Suppressor macrophage (primary cell): Measurements from ENCODE around the gene RAB44.
"Not testable (repeated sequence)": the region's sequence is repeated elsewhere in the genome, so short reads cannot be mapped to it uniquely, and the experiment has no call there.

Experiments used
- DNase-seq, 4 experiments: peaks; one replicate each; pipeline ENCODE4 v3.0.0-alpha.2; 2020 to 2022
- total RNA-seq, 17 experiments: gene quantifications; one replicate each; lab custom pipeline; 2026; ENCODE audit warnings: mixed read lengths in 6 of 17, inconsistent platforms in 3 of 17; lab: John Stamatoyannopoulos, UW

Gene RAB44
- total RNA-seq: 0 to 6.9 (median 0.17) reads per million in 17 experiments

- DNase-seq: peak in 3 of 4 experiments; percentile 54 to 65 (median 63)
Measured at GRCh38 chr6:36697481-36697903, at the start of gene RAB44. TSS of gene RAB44 (plus strand) at chr6:36697826. CDS start at chr6:36704236, 6,410 bp downstream.

- DNase-seq: no peak
Measured at GRCh38 chr6:36649086-36649485, 48.5 kb upstream of the RAB44 start.

GRCh38 chr6:36649701-36650484 is 47.7 kb upstream of the RAB44 start:
- DNase-seq: peak in 1 of 4 experiments; percentile 21

GRCh38 chr6:36650848-36651478 is 46.7 kb upstream of the RAB44 start:
- peak; percentile 64 to 86 (median 75) for DNase-seq

GRCh38 chr6:36651659-36652379 is 45.8 kb upstream of the RAB44 start:
- no peak for DNase-seq

GRCh38 chr6:36654469-36654868 is 43.2 kb upstream of the RAB44 start:
- not testable (repeated sequence) for DNase-seq

GRCh38 chr6:36655085-36655724 is 42.4 kb upstream of the RAB44 start:
- no peak for DNase-seq

GRCh38 chr6:36656441-36656840 is 41.2 kb upstream of the RAB44 start:
- no peak for DNase-seq

- no peak for DNase-seq
Measured at GRCh38 chr6:36657271-36657670, 40.4 kb upstream of the RAB44 start.

- peak in 2 of 4 experiments; percentile 42 to 52 for DNase-seq
Measured at GRCh38 chr6:36657942-36658544, 39.6 kb upstream of the RAB44 start.

GRCh38 chr6:36659271-36659670 is 38.4 kb upstream of the RAB44 start:
- no peak for DNase-seq

- peak in 1 of 4 experiments; percentile 51 for DNase-seq
Measured at GRCh38 chr6:36660771-36661471, 36.7 kb upstream of the RAB44 start.

GRCh38 chr6:36662380-36662779 is 35.2 kb upstream of the RAB44 start:
- no peak for DNase-seq

GRCh38 chr6:36662827-36663256 is 34.8 kb upstream of the RAB44 start:
- peak in 2 of 4 experiments; percentile 29 to 35 for DNase-seq

GRCh38 chr6:36663504-36664446 is 33.9 kb upstream of the RAB44 start:
- DNase-seq: peak in 1 of 4 experiments; percentile 35

GRCh38 chr6:36665180-36665579 is 32.4 kb upstream of the RAB44 start:
- no peak for DNase-seq

GRCh38 chr6:36666287-36666686 is 31.3 kb upstream of the RAB44 start:
- no peak for DNase-seq

- DNase-seq: peak; percentile 93 to 98 (median 96)
Measured at GRCh38 chr6:36666826-36667591, 30.6 kb upstream of the RAB44 start.

GRCh38 chr6:36668591-36668990 is 29.0 kb upstream of the RAB44 start:
- DNase-seq: peak in 2 of 4 experiments; percentile 57 to 59
